SU-DHL-6 (cell line): Measurements from ENCODE around the gene RPUSD4.

Experiments used
- H2AFZ ChIP-seq: fragments of 200-600 bp; sonication (generic); 2 replicates; pipeline ENCODE4 v1.6.1; 2014; ENCODE audit warnings: low read depth, mild to moderate bottlenecking, moderate library complexity, mixed read lengths, antibody characterized with exemption, low read length; ENCODE audit not compliant: severe bottlenecking
- H3F3A ChIP-seq: fragments of 200-600 bp; shearing (Covaris generic); 2 replicates; pipeline ENCODE4 v1.6.0; 2016; ENCODE audit warnings: antibody characterized with exemption, mild to moderate bottlenecking; ENCODE audit not compliant: insufficient read depth
- H3K27ac ChIP-seq: fragments of 200-600 bp; sonication (generic); 2 replicates; pipeline ENCODE4 v1.5.1; 2016; ENCODE audit warnings: low read depth, mild to moderate bottlenecking, low read length, moderate library complexity, mixed read lengths
- H3K27me3 ChIP-seq: fragments of 200-600 bp; sonication (generic), shearing (Covaris generic); 2 replicates; pipeline ENCODE4 v1.6.0; 2014; ENCODE audit warnings: mild to moderate bottlenecking, low read length
- H3K36me3 ChIP-seq: fragments of 200-600 bp; sonication (generic); 2 replicates; pipeline ENCODE4 v1.6.1; 2014; ENCODE audit warnings: mild to moderate bottlenecking, low read length, mixed read lengths
- H3K4me2 ChIP-seq: fragments of 300-600, 200-600 bp; shearing (Covaris generic), sonication (generic); 2 replicates; pipeline ENCODE4 v1.6.0; 2014; ENCODE audit warnings: low read length, low read depth, mild to moderate bottlenecking; ENCODE audit not compliant: poor library complexity, severe bottlenecking
- H3K4me3 ChIP-seq: fragments of 200-600 bp; sonication (generic); 2 replicates; pipeline ENCODE4 v1.5.1; 2014; ENCODE audit warnings: antibody characterized with exemption, low read length, mild to moderate bottlenecking, mixed read lengths; ENCODE audit not compliant: insufficient read depth, poor library complexity, severe bottlenecking
- H3K79me2 ChIP-seq: fragments of 200-600 bp; sonication (generic); 2 replicates; pipeline ENCODE4 v1.6.1; 2014; ENCODE audit warnings: mild to moderate bottlenecking, low read length, moderate library complexity; ENCODE audit not compliant: insufficient read depth
- H3K9ac ChIP-seq: fragments of 200-600 bp; sonication (generic); 2 replicates; pipeline ENCODE4 v1.7.0; 2014; ENCODE audit warnings: mild to moderate bottlenecking, low read length
- H3K9me2 ChIP-seq: fragments of 200-600 bp; sonication (generic); replicated peaks from 2 replicates; pipeline ENCODE4 v1.6.1; 2014; ENCODE audit warnings: low read length; ENCODE audit not compliant: insufficient read depth
- H3K9me3 ChIP-seq: fragments of 200-600 bp; sonication (generic); 2 replicates; pipeline ENCODE4 v1.6.1; 2014; ENCODE audit warnings: low read length, mixed read lengths; ENCODE audit not compliant: insufficient read depth
- H4K20me1 ChIP-seq: fragments of 200-600 bp; sonication (generic); 2 replicates; pipeline ENCODE4 v1.6.1; 2014; ENCODE audit warnings: low read depth, mild to moderate bottlenecking, antibody characterized with exemption, low read length, moderate library complexity, mixed read lengths
- CTCF ChIP-seq: fragments of 200-600 bp; sonication (generic); IDR thresholded peaks from one replicate; pipeline ENCODE4 v1.5.1; 2017; ENCODE audit warnings: antibody characterized with exemption, mild to moderate bottlenecking, low read length, moderate library complexity; ENCODE audit not compliant: insufficient read depth, poor library complexity, severe bottlenecking
- EZH2phosphoT487 ChIP-seq: fragments of 200-600 bp; sonication (generic), shearing (Covaris generic); conservative IDR thresholded peaks from 2 replicates; pipeline ENCODE4 v1.6.1; 2018; ENCODE audit warnings: mild to moderate bottlenecking, antibody characterized with exemption, low read length, moderate library complexity, mixed read lengths

Gene RPUSD4

GRCh38 chr11:126211236-126212088, at the start of gene RPUSD4, which contains the start of gene FAM118B:
Gene RPUSD4 (minus strand): TSS chr11:126211650. CDS start chr11:126211638, 12 bp downstream.
Gene FAM118B (plus strand): TSS chr11:126211782. CDS start chr11:126235002, 23,220 bp downstream.
- peaks cover 21% of the 10 kb centered on the region for H3K79me2 ChIP-seq

GRCh38 chr11:126257764-126258163, 46.3 kb upstream of the RPUSD4 start:
- no peaks in the 10 kb centered on the region for H3K9me3 ChIP-seq
- no peak overlapping the region for H3K4me2 ChIP-seq
- H3K4me3 ChIP-seq: no peak overlapping the region
- H3K27ac ChIP-seq: no peak overlapping the region
- H3K36me3 ChIP-seq: no peaks in the 10 kb centered on the region
- H2AFZ ChIP-seq: no peak overlapping the region
- no peaks in the 10 kb centered on the region for H4K20me1 ChIP-seq
- no peaks in the 10 kb centered on the region for H3F3A ChIP-seq
- no peaks in the 10 kb centered on the region for H3K9me2 ChIP-seq
- no peak overlapping the region for H3K9ac ChIP-seq
- TF ChIP-seq EZH2phosphoT487: no peak
- TF ChIP-seq CTCF: no peak
- H3K27me3 ChIP-seq: no peaks in the 10 kb centered on the region
- H3K79me2 ChIP-seq: no peaks in the 10 kb centered on the region

More at GRCh38 chr11:126211236-126212088, at the start of gene RPUSD4, which contains the start of gene FAM118B:
- Histone ChIP-seq H4K20me1 (no peaks in the 10 kb centered on the region), H3K9ac (peak within 1 kb of the TSS; percentile 74), H3F3A (no peaks in the 10 kb centered on the region), H2AFZ (peak within 1 kb of the TSS; percentile 83), H3K9me3 (no peaks in the 10 kb centered on the region), H3K4me2 (peak within 1 kb of the TSS; percentile 83), H3K9me2 (no peaks in the 10 kb centered on the region), H3K4me3 (peak within 1 kb of the TSS; percentile 82), H3K27me3 (no peaks in the 10 kb centered on the region), H3K36me3 (no peaks in the 10 kb centered on the region), H3K27ac (no peak within 1 kb of the TSS)
- TF ChIP-seq EZH2phosphoT487: no peak
- no peak for TF ChIP-seq CTCF

- Histone ChIP-seq H3K4me3 (no peak overlapping the region), H3K27ac (no peak overlapping the region), H4K20me1 (no peaks in the 10 kb centered on the region), H3K9me3 (no peaks in the 10 kb centered on the region), H3F3A (no peaks in the 10 kb centered on the region), H3K36me3 (no peaks in the 10 kb centered on the region), H3K27me3 (no peaks in the 10 kb centered on the region), H3K4me2 (no peak overlapping the region), H3K79me2 (no peaks in the 10 kb centered on the region), H2AFZ (no peak overlapping the region), H3K9ac (no peak overlapping the region), H3K9me2 (no peaks in the 10 kb centered on the region)
- TF ChIP-seq CTCF: no peak
- no peak for TF ChIP-seq EZH2phosphoT487
Observed at GRCh38 chr11:126257144-126257543, 45.7 kb upstream of the RPUSD4 start.
